HG02885 (cell line): ENCODE measurements around the gene PLAAT2.
"Not testable (repeated sequence)": the region's sequence is repeated elsewhere in the genome, so short reads cannot be mapped to it uniquely, and the experiment has no call there.

Source experiments
- ATAC-seq: cut with Tn5 transposase; IDR thresholded peaks from one replicate; pipeline ENCODE4 v1.9.1; 2021; ENCODE audit warnings: mild to moderate bottlenecking; ENCODE audit not compliant: unreplicated experiment, poor library complexity

Gene PLAAT2

DNA sequence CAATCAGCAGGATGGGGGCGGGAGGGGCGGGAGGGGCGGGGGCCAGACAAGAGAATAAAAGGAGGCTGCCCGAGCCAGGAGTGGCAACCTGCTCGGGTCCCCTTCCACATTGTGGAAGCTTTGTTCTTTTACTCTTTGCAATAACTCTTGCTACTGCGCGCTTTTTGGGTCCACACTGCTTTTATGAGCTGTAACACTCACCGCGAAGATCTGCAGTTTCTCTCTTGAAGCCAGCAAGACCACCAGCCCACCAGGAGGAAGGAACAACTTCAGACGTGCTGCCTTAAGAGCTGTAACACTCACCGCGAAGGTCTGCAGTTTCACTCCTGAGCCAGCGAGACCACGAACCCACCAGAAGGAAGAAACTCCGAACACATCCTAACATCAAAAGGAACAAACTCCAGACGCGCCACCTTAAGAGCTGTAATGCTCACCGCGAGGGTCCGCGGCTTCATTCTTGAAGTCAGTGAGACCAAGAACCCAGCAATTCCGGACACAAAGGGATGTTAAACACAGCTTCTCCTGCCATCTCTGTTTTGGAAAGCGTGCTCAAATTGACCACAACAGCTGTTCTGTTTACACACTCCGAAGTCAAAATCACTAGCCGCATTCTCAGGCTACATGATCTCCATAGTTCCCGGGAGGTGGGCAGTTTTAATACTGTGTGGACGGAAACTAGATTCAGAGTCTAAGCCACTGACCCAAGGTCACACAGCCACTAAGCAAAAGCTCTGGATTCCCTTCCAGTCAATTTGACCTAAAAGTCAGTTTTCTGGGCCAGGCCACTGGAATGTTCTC, 11.9 kb downstream of the PLAAT2 start:
- no peak for ATAC-seq

DNA sequence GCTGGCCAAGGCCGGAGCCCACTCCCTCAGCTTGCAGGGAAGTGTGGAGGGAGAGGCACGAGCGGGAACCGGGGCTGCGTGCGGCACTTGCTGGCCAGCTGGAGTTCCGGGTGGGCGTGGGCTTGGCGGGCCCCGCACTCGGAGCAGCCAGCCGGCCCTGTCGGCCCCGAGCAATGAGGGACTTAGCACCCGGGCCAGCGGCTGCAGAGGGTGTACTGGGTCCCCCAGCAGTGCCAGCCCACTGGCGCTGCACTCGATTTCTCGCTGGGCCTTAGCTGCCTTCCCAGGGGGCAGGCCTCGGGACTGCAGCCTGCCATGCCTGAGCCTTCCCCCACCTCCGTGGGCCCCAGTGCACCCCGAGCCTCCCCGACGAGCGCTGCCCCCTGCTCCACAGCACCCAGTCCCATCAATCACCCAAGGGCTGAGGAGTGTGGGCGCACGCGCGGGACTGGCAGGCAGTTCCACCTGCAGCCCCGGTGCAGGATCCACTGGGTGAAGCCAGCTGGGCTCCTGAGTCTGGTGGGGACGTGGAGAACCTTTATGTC, 13.0 kb downstream of the PLAAT2 start:
- not testable (repeated sequence) for ATAC-seq

DNA sequence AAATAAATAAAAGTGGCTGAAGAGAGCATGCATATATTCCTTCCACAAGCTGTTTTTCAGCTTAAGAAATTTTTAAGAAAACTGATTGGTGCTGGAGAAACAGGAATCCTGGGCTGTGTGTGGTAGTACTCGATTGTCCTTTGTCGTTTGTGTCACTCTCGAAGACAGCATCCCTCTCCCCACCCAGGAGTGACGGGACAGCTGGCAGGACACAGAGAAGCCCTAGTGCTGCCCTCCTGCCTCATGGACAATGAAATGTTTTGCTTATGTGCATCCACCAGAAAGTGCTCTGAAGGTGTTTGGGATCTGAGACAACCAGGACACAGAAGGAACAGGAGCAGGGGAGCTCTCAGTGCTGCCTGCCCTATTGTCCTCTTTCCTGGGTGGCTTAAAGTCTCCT, 13.8 kb downstream of the PLAAT2 start:
- no peak for ATAC-seq

DNA sequence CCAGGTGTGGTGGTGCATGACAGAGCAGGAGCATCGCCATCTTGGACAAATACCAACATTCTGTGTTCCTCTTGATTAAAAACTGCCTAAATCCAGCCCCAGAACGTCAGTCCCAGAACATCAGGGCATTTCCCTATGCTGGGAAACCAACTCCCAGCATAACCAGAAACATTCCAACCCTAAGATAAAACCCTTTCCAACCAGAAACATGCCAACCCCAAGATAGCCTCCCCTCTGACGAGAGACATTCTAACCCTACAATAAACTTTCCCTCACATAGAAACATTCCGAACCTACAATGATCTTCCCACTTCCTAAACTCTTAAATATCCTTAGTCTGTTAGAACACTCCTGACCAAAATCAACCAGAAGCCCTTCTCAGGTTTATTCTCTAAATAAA, 15.0 kb downstream of the PLAAT2 start:
- ATAC-seq = no peak

DNA sequence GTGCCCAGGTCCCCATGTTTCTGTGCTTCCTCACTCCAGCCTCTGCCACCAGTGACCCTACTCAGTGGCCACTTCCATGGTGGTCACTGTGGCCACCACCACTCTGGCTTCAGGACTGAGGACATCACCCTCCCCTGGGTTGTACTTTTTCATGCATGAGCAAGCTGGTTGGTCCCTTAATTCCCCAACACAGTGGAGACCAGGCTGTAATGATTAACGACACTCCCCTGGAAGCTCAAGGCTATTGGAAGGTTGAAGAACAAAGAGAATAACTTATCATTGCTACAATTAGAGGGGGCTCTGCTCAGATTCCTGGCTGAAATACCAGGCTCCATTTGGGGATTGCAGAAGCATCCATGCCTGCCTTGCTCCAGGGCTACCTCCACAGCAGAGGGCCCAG, 16.1 kb downstream of the PLAAT2 start:
- no peak for ATAC-seq

DNA sequence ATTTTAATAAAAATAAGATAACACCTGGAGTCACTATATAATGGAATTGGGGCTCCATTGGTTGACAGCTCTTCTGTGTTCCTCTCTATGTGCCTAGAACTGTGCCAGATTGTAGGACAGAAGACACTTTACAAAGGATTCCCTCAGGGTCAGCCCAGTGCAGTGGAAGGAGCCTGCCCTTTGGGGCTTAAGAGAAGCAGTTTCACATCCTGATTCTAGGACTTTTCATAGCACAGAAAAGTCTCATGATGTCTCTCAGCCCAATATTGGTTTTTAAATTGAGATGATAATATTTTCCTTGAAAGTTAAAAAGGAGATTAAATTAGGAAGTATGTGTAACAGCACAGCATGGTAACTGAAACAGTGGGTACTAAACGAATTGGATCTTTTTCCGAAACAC, 19.5 kb downstream of the PLAAT2 start:
- ATAC-seq = no peak

DNA sequence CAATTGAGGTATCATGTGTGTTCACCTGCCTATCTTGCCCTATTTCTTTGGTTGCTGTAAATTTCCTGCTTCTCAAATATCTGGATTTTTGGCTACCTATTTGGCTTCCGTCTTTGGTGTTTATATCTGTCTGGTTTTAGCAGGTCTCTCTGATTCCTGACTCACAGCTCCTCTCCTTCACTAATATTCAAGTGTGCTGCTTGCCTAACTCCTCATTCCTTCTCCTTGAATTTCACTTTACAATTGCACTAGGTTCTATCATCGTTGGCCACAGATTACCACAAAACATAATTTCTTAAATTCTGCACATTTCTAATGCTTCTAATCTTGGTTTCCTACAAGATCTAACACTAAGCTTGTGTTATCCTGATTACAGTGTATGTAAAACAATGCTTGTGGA, 20.7 kb downstream of the PLAAT2 start:
- not testable (repeated sequence) for ATAC-seq

DNA sequence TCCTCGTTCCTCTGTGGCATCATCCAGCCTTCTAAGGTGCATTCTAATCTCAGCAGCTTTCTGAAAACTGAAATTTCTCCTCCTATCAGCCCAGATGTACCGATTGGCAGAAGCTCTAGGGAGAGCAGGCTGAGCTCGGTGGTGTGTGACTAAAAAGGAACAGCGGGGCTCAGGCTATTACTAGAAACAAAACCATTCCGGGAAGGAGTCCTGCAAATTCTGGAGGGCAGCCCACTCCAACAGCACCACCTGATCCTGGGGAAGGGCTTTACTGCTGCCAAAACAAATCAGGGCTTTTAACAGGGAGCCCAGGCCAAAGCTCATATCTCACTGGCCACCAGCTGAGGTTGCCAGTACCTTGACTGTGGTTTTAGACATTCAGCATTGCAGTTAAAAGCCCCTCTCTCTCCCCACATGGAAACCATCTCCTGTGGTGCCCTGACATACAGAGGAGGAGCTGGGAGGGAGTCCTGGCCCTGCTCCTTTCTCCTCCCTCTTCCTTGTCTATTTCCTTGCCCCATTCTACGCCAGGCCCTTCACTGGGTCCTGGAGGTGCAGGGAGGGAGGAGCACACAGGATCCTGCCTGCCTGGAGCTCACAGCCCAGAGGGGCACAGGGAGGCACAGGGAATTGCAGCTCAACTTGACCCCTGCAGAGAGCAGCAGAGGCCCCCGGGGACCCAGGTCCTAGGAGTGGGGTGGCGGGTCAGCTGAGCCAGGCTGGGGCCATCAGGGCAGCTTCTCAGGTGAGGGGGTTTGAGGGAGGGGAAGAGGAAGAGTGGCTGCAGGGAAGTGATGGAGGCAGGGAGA, 25.7 kb downstream of the PLAAT2 start:
- ATAC-seq = no peak

DNA sequence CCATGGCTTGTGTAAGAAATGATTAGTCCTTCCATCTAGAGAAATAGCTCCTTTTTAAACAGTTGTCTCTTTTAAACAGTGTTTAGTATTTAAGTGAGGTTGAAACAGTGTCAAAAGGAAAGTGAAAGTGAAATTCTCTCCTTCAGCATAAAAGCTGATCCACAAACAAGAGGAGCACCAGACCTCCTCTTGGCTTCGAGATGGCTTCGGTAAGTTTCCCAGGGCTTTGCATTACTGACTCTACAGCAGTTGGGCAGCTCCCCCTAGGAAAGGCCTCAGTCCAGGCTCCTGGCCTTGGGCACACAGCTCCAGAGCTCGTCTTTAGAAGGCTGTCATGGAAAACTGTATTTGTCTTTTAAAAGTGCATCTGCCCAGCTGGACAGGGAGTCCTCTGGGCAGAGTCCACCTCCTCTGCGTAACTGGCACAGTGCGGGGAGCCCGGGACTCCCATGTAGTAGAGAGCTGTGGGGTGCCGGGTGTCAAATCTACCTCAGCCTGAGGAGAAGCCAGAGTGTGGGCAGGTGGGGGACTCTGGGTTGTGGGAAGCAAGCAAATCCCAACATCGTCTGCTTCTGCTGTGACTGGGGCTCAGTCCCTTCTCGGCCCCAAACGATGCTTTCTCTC, 26.4 kb downstream of the PLAAT2 start, which contains the start of gene PLAAT4:
Gene PLAAT4 (plus strand): TSS at position 140 of the 624 bp plus-strand sequence. CDS start 61 bp downstream, at position 201.
- no peak for ATAC-seq

DNA sequence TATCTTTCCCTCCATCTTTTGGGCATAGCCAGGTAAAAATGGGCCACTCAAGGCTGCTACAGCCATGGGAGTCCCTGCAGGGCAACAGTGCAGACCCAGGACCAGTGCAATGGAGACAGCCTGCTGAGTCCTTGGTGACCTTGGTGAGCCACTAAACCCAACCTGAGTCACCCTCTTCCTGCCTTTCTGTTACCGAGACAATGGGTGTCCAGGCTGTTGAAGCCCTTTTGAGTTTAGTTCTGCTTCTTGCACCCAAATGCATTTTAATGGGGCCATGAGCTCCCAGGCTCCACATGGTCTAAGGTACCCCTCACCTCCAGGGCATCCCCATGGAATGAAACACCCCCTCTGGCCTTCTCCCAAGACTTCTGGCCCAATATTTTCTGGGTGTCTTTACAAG, 27.4 kb downstream of the PLAAT2 start:
- ATAC-seq = no peak

DNA sequence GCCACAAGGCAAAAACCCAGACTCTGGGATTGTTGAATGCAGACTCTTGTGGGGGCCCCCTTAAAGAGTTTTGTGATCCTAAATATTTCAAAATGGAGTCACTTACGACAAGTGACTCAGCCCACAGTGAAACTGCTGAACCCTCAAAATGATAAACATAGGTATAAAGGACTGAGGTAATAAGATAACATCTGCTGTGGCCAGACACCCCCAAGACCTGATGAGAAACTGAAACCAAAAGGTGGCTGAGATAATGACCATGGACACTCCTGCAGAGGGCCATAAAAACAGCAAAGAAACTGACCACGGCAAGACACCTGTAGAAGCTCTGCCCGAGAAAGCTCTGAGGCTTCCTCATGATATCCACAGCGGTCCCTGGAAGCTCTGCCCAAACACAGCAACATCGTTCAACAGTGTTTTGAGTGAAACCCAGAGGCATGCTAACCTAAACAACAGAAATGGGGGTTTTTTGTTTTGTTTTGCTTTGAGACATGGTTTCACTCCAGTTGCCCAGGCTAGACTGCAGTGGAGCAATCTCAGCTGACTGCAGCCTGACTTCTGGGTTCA, 28.2 kb downstream of the PLAAT2 start:
- peak; percentile 51 for ATAC-seq

DNA sequence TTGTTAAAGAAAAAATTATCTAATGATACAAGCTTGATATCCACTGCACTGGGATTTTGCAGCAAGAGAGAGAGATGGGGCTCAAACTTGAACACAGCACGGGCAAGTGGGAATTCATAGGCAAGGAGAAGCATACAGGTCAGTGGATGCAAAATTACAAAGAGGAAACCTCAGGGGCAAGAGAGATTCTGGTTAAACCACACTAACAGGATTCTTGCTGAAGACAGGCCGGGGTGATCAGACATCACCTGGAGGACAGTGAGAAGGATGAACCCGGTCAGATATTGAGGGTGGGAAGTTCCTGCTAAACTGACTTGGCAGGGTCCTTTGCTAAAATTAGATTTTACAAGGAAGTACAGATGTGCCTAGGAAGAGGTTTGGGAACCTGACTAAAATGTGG, 29.1 kb downstream of the PLAAT2 start:
- ATAC-seq = no peak

DNA sequence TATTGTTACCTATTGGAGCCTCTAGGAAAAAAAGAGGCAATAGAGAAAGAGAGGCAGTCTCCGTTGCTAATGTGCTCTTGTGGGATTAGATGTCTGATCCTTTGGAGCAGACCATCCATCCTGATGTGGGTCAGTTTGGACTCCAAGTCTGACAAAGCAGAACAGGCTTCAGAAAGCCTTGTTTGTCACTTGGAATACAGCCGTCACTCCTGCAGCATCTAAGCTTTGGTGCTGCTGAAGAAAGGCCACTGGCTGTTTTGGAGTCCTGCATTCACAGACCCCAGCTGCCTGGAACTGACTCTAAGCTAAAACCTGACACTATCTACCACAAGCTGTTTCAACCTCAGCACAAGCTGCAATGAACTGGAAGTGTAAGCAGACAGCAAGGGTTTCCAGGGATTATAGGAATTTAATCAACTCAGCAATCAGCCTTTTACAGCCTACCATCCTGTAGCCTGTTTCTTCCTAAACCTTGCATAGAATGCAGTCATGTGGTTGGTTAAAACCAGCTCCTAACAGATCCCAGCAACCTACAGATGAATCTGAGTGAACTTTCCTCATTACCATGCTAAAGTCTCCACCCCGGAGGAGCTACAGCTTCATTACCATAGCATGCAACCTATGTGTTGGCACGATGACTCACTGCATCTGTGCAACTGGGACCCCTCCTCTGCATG, 30.2 kb downstream of the PLAAT2 start:
- no peak for ATAC-seq

DNA sequence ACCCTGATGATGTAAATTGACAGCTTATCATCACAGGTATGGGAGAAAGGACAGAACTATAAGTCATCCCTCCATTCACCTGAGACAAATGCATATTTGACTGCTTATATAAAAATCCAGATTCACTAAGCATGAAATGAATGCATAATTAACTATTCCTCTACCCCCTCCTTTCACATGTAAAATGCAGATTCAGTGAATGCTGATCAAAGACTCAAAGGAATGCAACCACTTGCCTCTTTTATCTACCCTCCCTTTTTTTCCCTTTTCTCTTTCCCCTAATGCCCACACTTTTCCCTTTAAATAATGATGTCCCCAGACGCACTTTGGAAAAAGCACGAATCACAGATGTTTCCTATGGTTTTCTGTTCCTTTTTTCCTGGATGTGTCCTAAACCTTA, 31.1 kb downstream of the PLAAT2 start:
- no peak for ATAC-seq

DNA sequence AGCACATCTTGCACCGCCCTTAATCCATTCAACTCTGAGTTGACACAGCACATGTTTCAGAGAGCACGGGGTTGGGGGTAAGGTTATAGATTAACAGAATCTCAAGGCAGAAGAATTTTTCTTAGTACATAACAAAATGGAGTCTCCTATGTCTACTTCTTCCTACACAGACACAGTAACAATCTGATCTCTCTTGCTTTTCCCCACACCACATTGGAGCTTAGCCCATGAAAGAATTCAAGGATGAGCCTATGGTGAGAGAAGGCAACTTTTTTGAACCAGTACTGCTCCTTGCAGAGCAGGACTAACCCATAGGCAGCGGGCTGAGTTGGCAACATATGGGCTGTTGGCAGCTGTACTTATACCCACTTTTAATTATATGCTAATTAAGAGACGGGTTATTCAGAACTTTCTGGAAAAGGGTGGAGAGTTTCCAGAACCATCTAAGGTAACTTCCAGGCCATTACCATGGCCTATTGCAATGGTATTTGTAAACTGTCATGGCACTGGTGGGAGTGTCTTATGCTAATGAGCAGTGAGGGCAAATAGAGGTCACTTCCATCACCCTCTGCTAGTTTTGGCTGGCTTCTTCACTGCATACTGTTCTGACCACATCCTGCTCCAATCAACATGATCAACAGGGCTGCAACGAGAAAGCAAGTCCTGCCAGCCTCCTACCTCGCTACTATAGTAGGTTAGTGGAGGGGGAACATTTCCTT, 31.9 kb downstream of the PLAAT2 start:
- ATAC-seq = peak; percentile 69

DNA sequence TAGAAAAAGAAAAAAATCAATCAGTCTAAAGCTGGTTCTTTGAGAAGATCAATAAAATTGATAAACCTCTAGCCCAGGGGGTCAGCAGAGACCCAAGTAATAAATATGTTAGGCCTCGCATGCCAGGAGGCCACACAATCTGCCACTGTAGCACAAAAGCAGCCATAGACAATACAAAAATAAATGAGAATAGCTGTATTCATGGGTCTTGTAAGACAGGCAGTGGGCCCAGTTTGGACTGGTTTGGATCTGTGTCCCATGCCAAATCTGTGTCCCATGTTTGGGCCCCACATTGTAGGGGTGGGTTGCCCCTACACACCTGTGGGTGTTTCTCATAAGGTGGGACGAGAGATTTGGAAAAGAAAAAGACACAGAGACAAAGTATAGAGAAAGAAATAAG, 33.2 kb downstream of the PLAAT2 start:
- ATAC-seq = no peak

DNA sequence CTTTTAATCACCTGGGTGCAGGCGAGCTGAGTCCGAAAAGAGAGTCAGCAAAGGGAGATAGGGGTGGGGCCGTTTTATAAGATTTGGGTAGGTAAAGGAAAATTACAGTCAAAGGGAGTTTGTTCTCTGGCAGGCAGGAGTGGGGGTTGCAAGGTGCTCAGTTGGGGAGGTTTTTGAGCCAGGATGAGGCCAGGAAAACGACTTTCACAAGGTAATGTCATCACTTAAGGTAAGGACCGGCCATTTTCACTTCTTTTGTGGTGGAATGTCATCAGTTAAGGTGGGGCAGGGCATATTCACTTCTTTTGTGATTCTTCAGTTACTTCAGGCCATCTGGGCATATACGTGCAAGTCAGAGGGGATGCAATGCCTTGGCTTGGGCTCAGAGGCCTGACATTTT, 33.8 kb downstream of the PLAAT2 start:
- ATAC-seq = not testable (repeated sequence)

DNA sequence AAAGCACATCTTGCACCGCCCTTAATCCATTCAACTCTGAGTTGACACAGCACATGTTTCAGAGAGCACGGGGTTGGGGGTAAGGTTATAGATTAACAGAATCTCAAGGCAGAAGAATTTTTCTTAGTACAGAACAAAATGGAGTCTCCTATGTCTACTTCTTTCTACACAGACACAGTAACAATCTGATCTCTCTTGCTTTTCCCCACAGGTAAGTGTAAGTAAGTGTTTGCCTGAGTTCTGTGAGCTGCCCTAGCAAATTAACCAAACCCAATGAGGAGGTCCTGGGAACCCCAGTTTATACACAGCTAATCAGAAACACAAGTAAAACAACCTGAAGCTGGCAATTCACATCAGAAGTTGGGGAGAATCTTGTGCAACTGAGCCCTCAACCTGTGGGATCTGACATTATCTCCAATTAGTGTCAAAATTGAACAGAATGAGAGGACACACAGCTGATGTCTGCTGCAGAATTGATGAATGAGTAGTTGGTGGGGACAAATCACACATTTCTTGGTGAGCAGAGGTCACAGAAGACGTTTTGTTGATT, 34.4 kb downstream of the PLAAT2 start:
- not testable (repeated sequence) for ATAC-seq

DNA sequence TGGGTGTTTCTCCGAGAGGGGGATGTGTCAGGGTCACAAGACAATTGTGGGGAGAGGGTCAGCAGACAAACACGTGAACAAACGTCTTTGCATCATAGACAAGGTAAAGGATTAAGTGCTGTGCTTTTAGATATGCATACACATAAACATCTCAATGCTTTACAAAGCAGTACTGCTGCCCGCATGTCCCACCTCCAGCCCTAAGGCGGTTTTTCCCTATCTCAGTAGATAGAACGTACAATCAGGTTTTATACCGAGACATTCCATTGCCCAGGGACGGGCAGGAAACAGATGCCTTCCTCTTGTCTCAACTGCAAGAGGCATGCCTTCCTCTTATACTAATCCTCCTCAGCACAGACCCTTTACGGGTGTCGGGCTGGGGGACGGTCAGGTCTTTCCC, 35.0 kb downstream of the PLAAT2 start:
- ATAC-seq = not testable (repeated sequence)
